BJ (cell line): ENCODE measurements around the gene ADCY3. TPM values are rescaled to one million over a fixed set of nuclear protein-coding genes. Genes with fewer than 3 reads are reported as not detected.
A peak's percentile ranks its signal among the peaks of the same experiment; 100 is the strongest.

Experiments used
- CTCF ChIA-PET: fragments of 350-600 bp; formaldehyde crosslinking; extraction: SDS; loops from one replicate; lab custom pipeline; 2021; ENCODE audit warnings: antibody characterized with exemption, inconsistent platforms; lab: Yijun Ruan, JAX
- POLR2A ChIA-PET: fragments of 300-600 bp; sonication (Branson Sonifier 250); formaldehyde crosslinking; extraction: SDS; loops from one replicate; lab custom pipeline; 2021; ENCODE audit warnings: antibody characterized with exemption; lab: Charles Lee
- DNase-seq: peaks from one replicate; pipeline ENCODE4 v3.0.0-alpha.2; 2011; ENCODE audit warnings: low read depth
- H3K27me3 ChIP-seq: 2 replicates; pipeline ENCODE4 v1.6.0; 2011; ENCODE audit warnings: low read length; ENCODE audit not compliant: control insufficient read depth, insufficient read depth
- H3K36me3 ChIP-seq: 2 replicates; pipeline ENCODE4 v1.5.1; 2011; ENCODE audit warnings: low read length; ENCODE audit not compliant: control insufficient read depth, insufficient read depth
- H3K4me3 ChIP-seq: 2 replicates; pipeline ENCODE4 v1.5.1; 2011; ENCODE audit warnings: low read depth, mild to moderate bottlenecking, control low read depth, low read length
- CTCF ChIP-seq: IDR thresholded peaks from 2 replicates; pipeline ENCODE4 v1.5.1; 2011; ENCODE audit warnings: low read depth, mild to moderate bottlenecking, control low read depth, inconsistent platforms, low read length, moderate library complexity; ENCODE audit not compliant: insufficient read depth
- polyA plus RNA-seq: library from polyadenylated mRNA; depleted of rRNA; stranded (reverse); fragments of >200 nt; gene quantifications from 2 replicates; pipeline ENCODE4 v1.2.3, GENCODE V29; 2011

Gene ADCY3
- polyA plus RNA-seq, 1 experiment: 73.3 TPM

- no peak for DNase-seq
- Histone ChIP-seq H3K4me3 (no peak overlapping the region), H3K27me3 (no peaks in the 10 kb centered on the region), H3K36me3 (no peaks in the 10 kb centered on the region)
- TF ChIP-seq CTCF: no peak
- ChIA-PET CTCF (interaction anchor here (1.2 kb wide), 1 partner anchor 9 kb away, joined by 3 read pairs; no protein-coding TSS in a partner anchor), POLR2A (no interaction called here)
Measured at GRCh38 chr2:24797644-24798043, 122.4 kb downstream of the ADCY3 start.

GRCh38 chr2:24793761-24794435, 126.1 kb downstream of the ADCY3 start:
- POLR2A ChIA-PET: no interaction called here
- H3K27me3 ChIP-seq: no peaks in the 10 kb centered on the region
- H3K36me3 ChIP-seq: no peaks in the 10 kb centered on the region; the same call in 1 of the 2 replicates
- CTCF ChIA-PET: interaction anchor here (0.8 to 3.6 kb wide), 3 partner anchors 10 to 21 kb away, joined by 3 to 21 read pairs (median 3); no protein-coding TSS in a partner anchor
- TF ChIP-seq CTCF: no peak
- peak overlapping the region; percentile 80 for H3K4me3 ChIP-seq
- DNase-seq: no peak

- ChIA-PET CTCF (interaction anchor here (0.7 to 3.6 kb wide), 13 partner anchors 9 to 383 kb away, joined by 3 to 21 read pairs (median 3); partner anchors contain the start of gene NCOA1), POLR2A (interaction anchor here (0.6 kb wide), 1 partner anchor 374 kb away, joined by 4 read pairs; no protein-coding TSS in a partner anchor)
- peak; percentile 78 for DNase-seq
- TF ChIP-seq CTCF: peak; percentile 67
- Histone ChIP-seq H3K36me3 (no peaks in the 10 kb centered on the region; the same call in 1 of the 2 replicates), H3K27me3 (no peaks in the 10 kb centered on the region), H3K4me3 (peak within 1 kb of the TSS; percentile 80)
Measured at GRCh38 chr2:24792874-24793760, 126.9 kb downstream of the ADCY3 start, which contains the start of the genes CENPO and PTRHD1. TSS of gene CENPO (plus strand) at chr2:24793425. CDS start at chr2:24793920, 495 bp downstream. TSS of gene PTRHD1 (minus strand) at chr2:24793391. CDS start at chr2:24793377, 14 bp downstream.

- POLR2A ChIA-PET: interaction anchor here (0.6 kb wide), 1 partner anchor 374 kb away, joined by 4 read pairs; no protein-coding TSS in a partner anchor
- Histone ChIP-seq H3K36me3 (no peaks in the 10 kb centered on the region; the same call in 1 of the 2 replicates), H3K27me3 (no peaks in the 10 kb centered on the region), H3K4me3 (peak overlapping the region; percentile 80)
- DNase-seq: no peak
- no peak for TF ChIP-seq CTCF
- CTCF ChIA-PET: interaction anchor here (0.6 to 3.6 kb wide), 11 partner anchors 10 to 383 kb away, joined by 3 to 21 read pairs (median 3); partner anchors contain the start of gene NCOA1
Measured at GRCh38 chr2:24792542-24792873, 127.5 kb downstream of the ADCY3 start.
